GM12891 (cell line): Measurements from ENCODE around the gene PTPRU.

Source experiments
- DNase-seq: peaks from one replicate; pipeline ENCODE4 v3.0.0; 2011; ENCODE audit warnings: low spot score; ENCODE audit not compliant: insufficient read length
- FAIRE-seq: peaks from 2 replicates; lab custom pipeline; 2011; peaks lifted over from hg19 to GRCh38; lab: Jason Lieb, UNC
- PAX5 ChIP-seq: IDR thresholded peaks from 2 replicates; pipeline ENCODE4 v1.6.1; 2011; ENCODE audit warnings: low read length, moderate library complexity, mild to moderate bottlenecking; ENCODE audit not compliant: insufficient read depth, severe bottlenecking
- POLR2A ChIP-seq: IDR thresholded peaks from 2 replicates; pipeline ENCODE4 v1.6.1; 2011; ENCODE audit warnings: low read depth, low read length, control low read depth
- POLR2AphosphoS5 ChIP-seq: IDR thresholded peaks from 2 replicates; pipeline ENCODE4 v1.6.1; 2011; ENCODE audit warnings: low read depth, low read length, control low read depth
- POU2F2 ChIP-seq: IDR thresholded peaks from 2 replicates; pipeline ENCODE4 v1.6.1; 2011; ENCODE audit warnings: low read depth, mild to moderate bottlenecking, control low read depth, low read length, moderate library complexity
- SPI1 ChIP-seq: IDR thresholded peaks from 2 replicates; pipeline ENCODE4 v1.6.1; 2011; ENCODE audit warnings: low read depth, low read length, control low read depth
- TAF1 ChIP-seq: IDR thresholded peaks from 2 replicates; pipeline ENCODE4 v1.6.1; 2011; ENCODE audit warnings: low read depth, low read length, control low read depth

The PTPRU gene

GRCh38 chr1:29365906-29366670 is 129.8 kb downstream of the PTPRU start:
- no peak for TF ChIP-seq POLR2A
- TF ChIP-seq SPI1, result no peak
- no peak for TF ChIP-seq POLR2AphosphoS5
- no peak for TF ChIP-seq POU2F2
- no peak for TF ChIP-seq PAX5
- no peak for TF ChIP-seq TAF1
- DNase-seq, result no peak
- FAIRE-seq, result no peak

- no peak for FAIRE-seq
- DNase-seq, result no peak
- TF ChIP-seq POU2F2, result no peak
- no peak for TF ChIP-seq PAX5
- TF ChIP-seq TAF1, result no peak
- no peak for TF ChIP-seq SPI1
Observed at GRCh38 chr1:29368936-29369932, 132.9 kb downstream of the PTPRU start.

GRCh38 chr1:29370067-29370466 is 133.7 kb downstream of the PTPRU start:
- FAIRE-seq (no peak), DNase-seq (no peak)
- TF ChIP-seq POLR2AphosphoS5 (no peak), POU2F2 (no peak), POLR2A (no peak), PAX5 (no peak), TAF1 (no peak), SPI1 (no peak)

GRCh38 chr1:29371332-29371731 is 135.0 kb downstream of the PTPRU start:
- FAIRE-seq, result no peak
- TF ChIP-seq POU2F2 (no peak), TAF1 (no peak), POLR2AphosphoS5 (no peak), PAX5 (no peak), POLR2A (no peak), SPI1 (no peak)
- no peak for DNase-seq

GRCh38 chr1:29372108-29372507 is 135.8 kb downstream of the PTPRU start:
- no peak for FAIRE-seq
- no peak for DNase-seq
- TF ChIP-seq PAX5, result no peak
- no peak for TF ChIP-seq POU2F2
- TF ChIP-seq POLR2A, result no peak
- no peak for TF ChIP-seq TAF1
- TF ChIP-seq POLR2AphosphoS5, result no peak
- TF ChIP-seq SPI1, result no peak
